Peyer's patch (tissue), 4 donors: ENCODE results near the gene PPOX.

Source experiments
- CTCF ChIP-seq, 6 experiments: fragments of 450-650 bp in 4 of 6; fragments of 200-600 bp in 2 of 6; sonication (generic) in 1 of 6; IDR thresholded peaks; one replicate each; pipeline ENCODE4 v1.5.1; 2017 to 2019; ENCODE audit warnings: antibody characterized with exemption in 6 of 6, mild to moderate bottlenecking in 3 of 6, moderate library complexity in 1 of 6
- POLR2A ChIP-seq, 2 donors: fragments of 450-650 bp; IDR thresholded peaks; one replicate each; pipeline ENCODE4 v1.5.1; 2017; ENCODE audit warnings: antibody characterized with exemption in 2 of 2, mild to moderate bottlenecking in 2 of 2, moderate library complexity in 2 of 2

- no peak for TF ChIP-seq CTCF (IDR thresholded peaks at IDR 0.05)
- no peak for TF ChIP-seq POLR2A (IDR thresholded peaks at IDR 0.05)
Observed at GRCh38 chr1:161199506-161200139, 33.4 kb downstream of the PPOX start.
